GM21526 (cell line): ENCODE data around the gene AGAP1.
"Not testable (repeated sequence)": the region's sequence is repeated elsewhere in the genome, so short reads cannot be mapped to it uniquely, and the experiment has no call there.

Experiments used
- ATAC-seq: cut with Tn5 transposase; IDR thresholded peaks from one replicate; pipeline ENCODE4 v1.9.1; 2021; ENCODE audit warnings: moderate library complexity; ENCODE audit not compliant: unreplicated experiment, low FRiP score

AGAP1 gene

DNA sequence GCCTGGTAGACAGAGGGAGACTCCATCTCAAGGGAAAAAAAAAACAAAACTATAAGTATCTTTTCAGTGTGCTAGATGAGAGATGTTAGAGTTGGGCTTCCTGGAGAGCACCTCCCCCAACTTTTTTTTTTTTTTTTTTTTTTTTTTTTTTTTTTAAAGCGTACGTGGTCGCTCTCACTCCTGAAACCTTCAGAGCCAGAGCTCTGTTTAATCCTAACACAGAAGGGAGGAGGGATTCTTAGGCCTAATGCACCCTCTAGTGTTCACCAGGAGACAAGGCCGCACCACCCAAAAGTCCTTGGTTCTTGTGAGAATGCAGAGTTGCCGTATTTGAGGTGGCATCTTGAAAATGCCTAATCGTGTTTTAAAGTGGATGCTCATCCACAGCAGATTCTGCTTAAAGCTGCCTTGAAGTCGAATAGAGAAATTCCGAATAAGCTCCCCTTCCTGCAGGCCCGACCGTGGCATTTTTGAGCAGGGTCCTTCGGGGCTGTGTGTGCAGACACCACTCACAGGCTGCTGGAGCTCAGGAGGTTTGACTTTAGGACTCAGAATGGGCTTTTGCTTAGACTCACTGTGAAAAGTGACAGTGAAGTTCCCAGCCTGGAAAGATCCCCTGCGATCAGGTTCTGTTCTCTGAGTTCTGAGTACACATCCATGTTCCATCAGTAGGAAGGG lies 252.6 kb downstream of the AGAP1 start:
- ATAC-seq = no peak

GRCh38 chr2:235747001-235747785 lies 253.3 kb downstream of the AGAP1 start:
- ATAC-seq = no peak

DNA sequence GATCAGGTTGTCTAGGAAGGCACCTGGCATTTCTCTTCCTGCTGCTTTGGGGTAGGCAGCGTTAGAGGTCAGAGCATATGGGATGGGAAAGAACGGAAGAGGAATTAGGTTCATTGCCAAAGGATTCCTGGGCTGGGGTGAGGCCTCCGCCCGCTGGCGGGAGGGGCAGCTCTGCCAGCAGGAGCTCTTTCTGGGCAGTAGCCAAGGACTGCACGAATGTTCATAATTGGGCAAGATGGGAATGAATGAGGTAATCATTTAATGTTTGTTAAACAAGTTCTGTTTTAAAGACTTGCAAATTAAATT lies 253.9 kb downstream of the AGAP1 start:
- ATAC-seq = no peak

GRCh38 chr2:235749121-235749770 lies 255.4 kb downstream of the AGAP1 start:
- no peak for ATAC-seq

DNA sequence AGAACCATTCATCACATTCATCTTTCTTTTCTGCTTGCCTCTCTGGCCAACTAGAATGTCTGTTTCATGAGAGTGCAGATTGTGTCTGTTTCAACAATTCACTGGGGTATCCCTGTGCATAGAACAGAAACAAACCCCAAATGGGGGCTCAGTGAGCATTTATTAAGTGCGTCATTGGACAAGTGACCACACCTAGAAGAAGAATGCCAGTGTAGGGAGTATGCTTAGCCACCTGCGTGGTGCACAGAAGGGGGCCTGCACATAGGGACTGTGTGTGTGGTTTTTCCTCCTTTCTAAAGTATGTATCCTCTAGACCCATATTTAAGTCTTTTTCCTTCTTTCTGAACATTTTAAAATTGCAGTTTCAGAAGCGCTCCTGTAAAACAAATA lies 255.9 kb downstream of the AGAP1 start:
- ATAC-seq = no peak

GRCh38 chr2:235752846-235753245 lies 259.0 kb downstream of the AGAP1 start:
- ATAC-seq = no peak

- no peak for ATAC-seq
Observed at GRCh38 chr2:235754357-235755207, 260.7 kb downstream of the AGAP1 start.

GRCh38 chr2:235756491-235756890 lies 262.6 kb downstream of the AGAP1 start:
- ATAC-seq = no peak

DNA sequence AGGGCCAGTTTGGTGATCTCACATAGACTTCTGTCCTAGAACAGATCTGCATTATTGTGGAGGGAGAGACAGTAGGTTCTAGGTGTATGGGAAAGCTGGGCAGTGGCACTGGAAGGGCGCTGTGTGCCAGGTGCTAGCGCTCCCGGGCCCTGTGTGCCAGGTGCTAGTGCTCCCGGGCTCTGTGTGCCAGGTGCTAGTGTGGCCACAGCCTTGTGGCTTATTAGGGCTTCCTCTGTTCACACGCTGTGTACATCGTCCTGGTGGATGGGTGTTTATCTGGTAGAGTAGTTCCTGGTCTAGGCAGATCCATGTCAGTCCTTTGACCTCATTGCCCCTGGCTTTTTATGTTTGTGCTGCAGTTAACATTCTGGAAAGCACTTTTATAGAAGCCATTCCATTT lies 263.4 kb downstream of the AGAP1 start:
- no peak for ATAC-seq

GRCh38 chr2:235757640-235758039 lies 263.8 kb downstream of the AGAP1 start:
- no peak for ATAC-seq

DNA sequence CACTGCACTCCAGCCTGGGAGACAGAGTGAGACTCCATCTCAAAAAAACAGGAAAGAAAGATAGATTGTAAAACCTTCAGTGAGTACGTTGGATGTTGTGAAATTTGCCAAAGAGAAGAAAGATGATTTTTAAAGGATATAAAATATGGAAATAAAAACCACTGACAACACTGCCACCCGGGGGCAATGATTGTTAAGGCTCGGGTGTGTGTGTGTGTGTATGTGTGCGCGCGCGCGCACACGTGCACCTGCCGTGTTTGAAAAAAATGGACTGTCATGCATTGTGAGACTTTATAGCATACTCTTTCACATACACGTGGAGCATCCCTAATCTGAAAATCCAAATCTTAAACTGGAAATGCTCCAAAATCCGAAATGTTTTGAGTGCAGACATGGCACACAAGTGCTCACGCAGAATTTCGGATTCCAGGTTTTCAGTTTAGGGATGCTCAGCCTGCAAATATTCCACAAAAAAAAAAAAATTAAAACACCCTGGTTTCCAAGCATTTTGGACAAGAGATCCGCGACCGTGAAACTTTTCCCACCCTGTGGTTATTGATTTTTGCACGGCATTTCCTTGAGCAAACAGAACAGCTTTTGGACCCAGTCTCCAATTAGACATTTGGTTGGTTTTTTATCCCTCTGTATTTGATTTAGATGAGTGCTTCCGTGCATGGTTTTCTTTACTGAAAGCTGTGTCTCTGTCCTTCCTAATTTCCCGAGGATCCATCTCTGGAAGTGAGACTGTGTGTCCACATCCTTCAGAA lies 269.2 kb downstream of the AGAP1 start:
- ATAC-seq = no peak

GRCh38 chr2:235763816-235764215 lies 270.0 kb downstream of the AGAP1 start:
- ATAC-seq = no peak

DNA sequence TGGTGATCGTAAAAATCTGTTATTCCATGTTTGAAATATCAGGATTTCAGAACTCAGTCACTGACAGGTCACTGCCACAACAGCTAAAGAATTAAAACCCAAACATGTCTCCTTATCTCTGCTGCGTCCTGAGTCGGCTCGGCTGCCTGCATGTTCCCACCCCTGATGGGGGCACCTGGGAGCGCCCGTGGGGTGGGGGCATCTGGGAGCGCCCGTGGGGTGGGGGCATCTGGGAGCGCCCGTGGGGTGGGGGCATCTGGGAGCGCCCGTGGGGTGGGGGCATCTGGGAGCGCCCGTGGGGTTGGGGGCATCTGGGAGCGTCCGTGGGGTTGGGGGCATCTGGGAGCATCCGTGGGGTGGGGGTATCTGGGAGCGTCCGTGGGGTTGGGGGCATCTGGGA lies 270.6 kb downstream of the AGAP1 start:
- not testable (repeated sequence) for ATAC-seq

DNA sequence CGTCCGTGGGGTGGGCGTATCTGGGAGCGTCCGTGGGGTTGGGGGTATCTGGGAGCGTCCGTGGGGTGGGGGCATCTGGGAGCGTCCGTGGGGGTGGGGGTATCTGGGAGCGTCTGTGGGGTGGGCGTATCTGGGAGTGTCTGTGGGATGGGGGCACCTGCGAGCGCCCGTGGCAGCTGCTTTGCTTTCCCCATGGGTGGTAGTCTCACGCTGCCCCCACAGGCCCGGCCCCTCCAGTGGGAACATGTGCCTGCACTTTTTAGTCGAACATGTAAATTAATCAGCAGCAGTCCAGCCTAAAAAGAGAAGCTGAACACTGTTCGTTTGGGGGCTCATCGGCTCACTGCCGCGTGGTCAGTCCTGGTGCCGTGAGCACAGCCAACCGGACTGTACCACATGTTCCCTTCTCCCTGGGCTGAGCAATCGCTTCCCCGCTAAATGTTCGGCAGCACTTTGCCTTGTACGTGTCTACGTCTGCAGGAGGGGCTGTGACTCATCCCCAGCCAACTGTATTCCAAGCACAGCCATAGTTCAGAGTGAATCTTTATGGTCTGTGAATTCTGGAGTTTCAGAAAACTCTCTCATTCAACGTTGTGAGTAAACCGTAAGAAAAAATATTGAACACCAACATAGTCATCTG lies 271.5 kb downstream of the AGAP1 start:
- ATAC-seq = no peak

DNA sequence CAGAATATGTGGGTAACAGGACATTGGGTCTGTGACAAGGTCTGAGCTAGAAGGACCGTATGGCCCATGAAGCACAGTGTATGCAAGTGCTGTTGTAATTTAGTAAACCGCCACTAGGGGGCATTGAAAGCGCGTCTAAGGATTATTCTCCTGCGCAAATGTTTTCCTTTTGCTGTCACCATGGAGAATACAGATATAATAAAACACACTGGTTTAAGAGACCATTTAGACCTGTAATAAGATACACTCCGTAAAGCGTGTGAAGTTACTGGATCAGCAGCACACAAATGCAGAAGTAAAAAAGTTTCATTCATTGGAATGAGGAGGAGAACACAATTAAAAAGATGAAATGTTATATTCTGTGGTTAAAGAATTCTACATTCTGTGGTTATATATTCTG lies 272.4 kb downstream of the AGAP1 start:
- ATAC-seq = no peak

GRCh38 chr2:235768606-235769005 lies 274.8 kb downstream of the AGAP1 start:
- ATAC-seq = no peak

GRCh38 chr2:235769046-235769445 lies 275.2 kb downstream of the AGAP1 start:
- no peak for ATAC-seq

GRCh38 chr2:235770909-235771820 lies 277.3 kb downstream of the AGAP1 start:
- no peak for ATAC-seq
